ENCODE measurements around the gene FNDC3A.

FNDC3A gene

GRCh38 chr13:48942131-48942530 lies 33.6 kb upstream of the FNDC3A start:
- no peak for TF ChIP-seq CTCF (conservative IDR thresholded peaks at IDR 0.05; ENCODE audit: low read depth, low read length)
- no peak overlapping the region for H3K4me3 ChIP-seq (ENCODE audit: low read length)
- DNase-seq (ENCODE audit: low read depth): no peak

DNA sequence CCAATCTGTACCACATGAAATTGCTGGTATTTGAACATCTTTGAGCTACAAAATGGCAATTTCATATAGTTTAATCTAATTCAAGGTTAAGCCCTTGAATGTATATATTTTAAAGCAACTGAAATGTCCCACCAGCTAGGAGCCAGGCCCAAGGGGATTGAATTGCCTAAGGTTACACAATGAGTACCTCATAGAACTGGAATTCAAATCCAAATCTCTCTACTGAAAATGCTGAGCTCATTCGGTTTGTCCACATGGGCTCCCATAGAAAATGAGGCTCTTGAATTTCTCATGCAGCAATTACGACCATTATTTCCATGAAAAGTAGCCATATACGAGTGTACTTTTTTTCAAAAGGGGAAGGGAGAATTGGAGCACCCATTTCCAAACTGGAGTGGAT lies 31.5 kb upstream of the FNDC3A start:
- no peak for TF ChIP-seq CTCF (conservative IDR thresholded peaks at IDR 0.05; ENCODE audit: low read depth, low read length)
- no peak overlapping the region for H3K4me3 ChIP-seq (ENCODE audit: low read length)
- DNase-seq (ENCODE audit: low read depth): no peak

DNA sequence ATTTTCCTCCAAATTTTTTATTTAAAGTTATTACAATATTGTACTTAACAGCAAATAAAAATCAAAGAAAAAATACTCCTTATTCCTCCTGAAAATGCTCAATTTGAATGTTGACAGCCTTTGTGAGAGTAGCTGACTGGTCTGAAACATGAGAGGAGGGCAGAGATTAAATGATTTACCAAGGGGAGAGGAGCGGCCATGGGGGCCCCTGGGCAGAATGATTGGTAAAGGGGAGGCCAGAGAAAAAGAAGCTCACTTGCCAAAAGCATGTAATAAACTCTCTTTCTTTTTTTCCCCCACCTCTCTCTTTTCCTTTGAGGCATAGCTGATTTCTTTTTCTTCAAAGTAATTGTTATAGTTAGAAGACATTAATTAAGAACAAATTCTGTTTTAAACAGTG lies 30.1 kb upstream of the FNDC3A start:
- no peak for TF ChIP-seq CTCF (conservative IDR thresholded peaks at IDR 0.05; ENCODE audit: low read depth, low read length)
- DNase-seq (ENCODE audit: low read depth): no peak
- H3K4me3 ChIP-seq (ENCODE audit: low read length): no peak overlapping the region

- no peak for TF ChIP-seq CTCF (conservative IDR thresholded peaks at IDR 0.05; ENCODE audit: low read depth, low read length)
- H3K4me3 ChIP-seq (ENCODE audit: low read length): no peak overlapping the region
- DNase-seq (ENCODE audit: low read depth): no peak
Measured at GRCh38 chr13:48946163-48946562, 29.5 kb upstream of the FNDC3A start.

- no peak for DNase-seq (ENCODE audit: low read depth)
- no peak overlapping the region for H3K4me3 ChIP-seq (ENCODE audit: low read length)
- no peak for TF ChIP-seq CTCF (conservative IDR thresholded peaks at IDR 0.05; ENCODE audit: low read depth, low read length)
Measured at GRCh38 chr13:48949566-48950500, 25.9 kb upstream of the FNDC3A start.

DNA sequence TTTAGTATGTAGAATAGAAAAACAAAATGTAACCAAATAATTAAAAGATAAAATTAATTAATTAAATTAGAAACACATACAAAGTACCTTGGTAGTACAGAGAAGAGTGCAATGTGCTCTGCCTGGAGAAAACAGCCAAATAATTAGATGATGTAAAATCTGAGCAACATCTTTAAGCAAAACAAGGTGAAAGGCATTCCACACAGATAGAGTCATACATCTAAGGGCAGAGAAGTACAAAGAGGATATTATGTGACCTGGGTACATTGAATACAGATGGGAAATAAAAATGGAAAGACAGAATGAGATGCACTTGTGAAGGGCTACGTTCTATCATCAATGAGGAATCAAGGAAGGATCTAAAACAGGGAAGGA lies 25.2 kb upstream of the FNDC3A start:
- H3K4me3 ChIP-seq (ENCODE audit: low read length): no peak overlapping the region
- no peak for DNase-seq (ENCODE audit: low read depth)
- no peak for TF ChIP-seq CTCF (conservative IDR thresholded peaks at IDR 0.05; ENCODE audit: low read depth, low read length)

DNA sequence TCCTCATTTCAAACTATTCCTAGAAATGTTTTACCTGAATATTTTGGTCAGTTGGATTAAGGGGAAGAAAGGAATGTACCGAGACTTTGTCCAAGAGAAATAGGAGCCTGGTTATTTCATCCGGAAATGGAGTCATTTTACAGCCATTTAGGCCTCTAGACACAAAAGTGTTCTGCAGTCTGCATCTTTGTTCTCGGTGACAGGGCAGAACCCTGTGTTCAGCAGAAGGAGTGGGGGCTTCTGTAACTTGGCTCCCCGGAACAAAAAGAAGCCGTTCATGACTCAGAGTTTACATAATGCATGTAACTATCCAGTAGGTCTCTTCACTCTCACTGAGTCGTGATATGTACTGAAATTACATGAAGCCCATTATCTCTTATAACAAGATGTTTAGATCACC lies 21.6 kb upstream of the FNDC3A start:
- DNase-seq (ENCODE audit: low read depth): no peak
- no peak for TF ChIP-seq CTCF (conservative IDR thresholded peaks at IDR 0.05; ENCODE audit: low read depth, low read length)
- H3K4me3 ChIP-seq (ENCODE audit: low read length): no peak overlapping the region

All from retinal pigment epithelial cell (primary cell).